ENCODE data around the gene FAM217A.

Gene FAM217A

DNA sequence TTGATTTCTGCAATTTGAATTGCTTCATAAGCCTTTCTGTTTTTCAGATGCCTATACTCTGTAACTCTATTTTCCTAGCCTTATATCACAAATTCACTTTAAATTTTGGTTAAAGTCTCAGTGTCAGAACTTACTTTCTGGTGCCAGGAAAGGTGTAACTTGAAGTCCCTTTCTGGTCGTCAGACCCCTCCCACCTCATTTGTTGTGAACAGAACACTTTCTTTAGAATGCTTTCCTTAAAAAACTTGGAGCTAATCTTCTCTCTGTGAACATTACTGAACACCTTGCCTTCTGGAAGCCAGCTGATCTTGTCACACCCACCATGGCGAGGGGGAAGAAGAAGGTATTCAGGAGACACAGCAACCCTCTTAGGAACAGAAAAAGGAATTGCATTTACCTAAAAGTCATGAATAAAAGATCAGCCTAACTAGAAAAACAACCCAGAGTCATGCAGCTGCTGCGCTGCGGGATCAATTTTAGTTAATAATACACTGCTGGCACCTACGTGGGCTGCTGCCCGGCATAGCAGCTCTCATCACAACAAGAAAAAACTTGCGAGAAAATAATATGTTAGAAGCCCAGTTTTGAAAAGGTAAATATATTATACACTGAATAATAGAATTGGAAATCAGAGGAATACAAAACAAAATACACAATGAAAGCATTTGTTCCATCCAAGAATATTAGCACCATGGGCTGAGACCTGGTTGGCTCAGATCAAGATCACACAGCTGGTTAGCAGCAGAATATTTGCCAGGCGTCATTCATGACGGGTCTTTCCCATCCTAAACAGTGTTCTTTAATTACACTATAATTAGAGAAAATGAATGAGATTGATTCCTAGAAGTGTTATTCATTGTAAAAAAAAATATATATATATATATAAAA lies 5.8 kb upstream of the FAM217A start:
- no peak for DNase-seq

DNA sequence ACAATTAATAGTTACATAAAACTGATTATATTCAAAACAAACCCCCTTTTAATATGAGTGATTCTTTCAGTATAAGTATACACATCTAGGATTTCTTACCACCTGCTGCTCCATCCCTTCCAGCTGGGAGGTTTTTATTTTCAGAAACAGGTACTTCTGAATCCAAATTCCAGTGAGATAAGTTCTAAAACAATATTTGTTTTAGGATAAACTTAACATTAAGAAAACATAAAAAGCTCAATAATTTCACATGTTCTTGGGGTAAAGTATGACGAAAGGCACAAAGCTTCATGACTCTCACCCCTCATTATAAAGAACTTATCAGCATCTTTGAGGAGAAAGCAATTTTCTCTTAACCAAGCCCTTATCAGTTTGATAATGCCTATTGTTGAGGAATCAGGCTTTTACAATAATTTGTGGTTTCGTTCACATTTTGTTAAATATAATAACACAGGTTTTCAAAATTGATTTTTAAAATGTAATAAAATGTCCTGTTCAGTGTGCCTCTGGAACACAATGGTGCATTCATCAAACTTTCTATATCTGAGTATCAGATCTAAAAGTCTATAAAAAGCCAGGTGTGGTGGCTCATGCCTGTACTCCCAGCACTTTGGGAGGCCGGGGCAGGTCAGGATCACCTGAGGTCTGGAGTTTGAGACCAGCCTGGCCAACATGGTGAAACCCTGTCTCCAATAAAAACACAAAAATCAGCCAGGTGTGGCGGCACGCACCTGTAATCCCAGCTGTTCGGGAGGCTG lies 4.3 kb downstream of the FAM217A start:
- no peak for DNase-seq

DNA sequence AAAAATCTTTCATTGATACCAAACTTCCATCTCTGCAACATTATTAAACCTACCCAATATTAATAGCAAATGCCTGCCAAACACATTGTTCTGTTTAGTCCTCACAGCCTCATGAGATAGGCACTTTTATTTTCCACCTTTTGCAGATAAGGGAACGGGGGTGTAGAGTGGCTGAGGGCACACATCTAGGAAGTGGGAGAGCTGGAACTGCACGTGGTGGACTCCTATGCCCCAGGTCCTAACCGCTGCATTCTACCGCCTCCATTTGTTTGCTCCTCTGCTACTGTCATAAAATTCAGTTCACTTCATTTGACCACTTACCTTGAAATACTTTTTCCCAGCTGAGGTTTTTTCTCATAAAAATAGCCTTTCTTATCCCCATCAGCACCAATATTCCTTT lies 7.6 kb downstream of the FAM217A start:
- no peak for DNase-seq

DNA sequence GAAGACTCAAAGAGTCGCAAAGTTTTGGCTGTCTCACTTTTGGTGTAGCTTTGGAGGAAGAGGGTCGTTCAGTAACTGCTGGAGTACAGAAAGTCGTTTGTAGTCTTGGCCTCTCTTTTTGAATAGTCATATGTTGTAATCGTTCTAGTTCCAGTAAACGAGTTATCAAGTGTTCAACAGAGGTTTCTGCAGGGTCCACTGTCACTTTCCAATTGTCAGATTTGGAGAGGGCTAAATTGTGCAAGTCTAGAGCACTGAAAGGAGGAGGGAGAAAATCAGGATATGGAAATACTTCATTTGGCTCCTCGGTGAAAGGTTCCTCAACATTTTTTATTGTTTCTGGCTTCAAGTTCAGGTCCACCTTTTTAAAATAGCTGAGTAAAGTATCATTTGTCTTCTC lies 9.7 kb downstream of the FAM217A start:
- no peak for DNase-seq

DNA sequence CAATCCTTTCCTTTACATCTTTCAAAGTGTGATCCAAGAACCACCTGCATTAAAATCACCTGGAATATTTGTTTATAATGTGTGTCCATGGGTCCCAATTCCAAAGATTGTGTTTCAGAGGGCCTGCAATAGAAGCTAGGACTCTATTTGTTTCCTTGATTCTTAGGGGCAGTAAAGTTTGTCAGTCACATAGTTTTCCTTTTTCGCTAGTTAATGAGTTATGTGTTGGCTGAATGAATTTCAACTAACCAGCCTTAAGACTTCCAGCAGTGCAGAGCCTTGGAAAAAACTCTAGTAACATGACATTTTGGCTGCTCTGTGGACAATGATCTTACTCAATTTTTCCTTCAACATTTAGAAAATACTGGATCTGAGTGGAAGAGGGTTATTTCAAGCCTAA lies 11.3 kb downstream of the FAM217A start:
- no peak for DNase-seq

DNA sequence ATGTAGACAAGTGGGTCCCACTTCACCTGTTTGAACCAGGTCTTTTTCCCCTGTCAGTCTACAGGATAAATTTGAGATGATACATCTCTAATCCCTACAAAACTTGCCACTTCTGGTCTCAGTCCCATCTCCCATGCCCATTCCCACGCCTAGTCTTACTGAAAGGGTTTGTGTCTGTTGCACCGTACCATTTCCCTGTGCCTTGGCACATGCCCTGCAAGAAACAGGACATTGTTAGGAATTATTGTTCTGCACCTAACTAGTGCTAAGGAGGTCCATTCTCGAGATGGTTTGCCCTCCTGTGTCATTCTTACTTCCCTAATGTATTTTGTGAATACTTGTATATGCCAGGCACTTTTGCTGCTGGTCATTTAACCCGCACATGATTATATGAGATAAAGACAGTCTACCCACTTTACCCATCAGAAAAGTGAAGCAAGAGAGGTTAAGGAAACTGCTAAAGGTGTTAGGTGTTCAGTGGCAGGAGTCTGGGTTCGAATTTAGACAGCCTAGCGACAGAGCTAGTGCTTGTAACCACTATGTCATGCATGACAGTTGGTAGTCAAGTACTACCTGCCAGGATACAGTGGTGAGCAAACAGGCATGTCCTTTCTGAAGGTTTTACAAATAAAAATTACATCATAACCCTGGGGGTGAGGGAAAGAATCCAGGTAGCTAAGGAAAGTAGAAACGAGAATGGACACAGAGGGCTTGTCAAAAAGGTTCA lies 12.7 kb downstream of the FAM217A start:
- no peak for DNase-seq

DNA sequence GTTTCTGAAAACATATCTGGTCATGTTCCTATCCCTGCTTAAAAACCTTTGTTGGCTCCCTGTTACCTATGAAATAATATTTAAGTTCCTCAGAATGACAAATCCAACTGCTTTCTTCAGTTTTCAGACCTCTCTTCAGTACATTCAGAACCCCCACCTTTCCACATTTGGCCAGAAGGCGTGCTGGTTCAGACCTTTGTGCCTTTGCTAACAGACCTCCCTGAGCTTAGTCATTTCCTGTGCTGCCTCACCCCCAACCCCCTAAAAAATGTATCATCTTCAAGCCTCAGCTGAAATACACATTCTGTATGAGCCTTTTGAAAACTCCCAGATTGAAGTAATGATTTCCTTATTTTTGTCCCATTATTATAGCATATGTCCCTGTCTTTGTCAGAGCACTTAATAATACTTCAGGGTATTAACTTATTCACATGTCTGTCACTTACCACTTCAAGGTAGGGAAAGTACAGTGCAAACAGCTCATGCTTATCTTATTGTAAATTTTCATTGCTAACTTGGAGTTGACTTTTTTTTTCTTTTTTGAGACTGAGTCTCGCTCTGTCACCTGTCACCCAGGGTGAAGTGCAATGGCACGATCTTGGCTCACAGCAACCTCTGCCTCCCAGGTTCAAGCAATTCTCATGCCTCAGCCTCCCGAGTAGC lies 19.7 kb downstream of the FAM217A start:
- DNase-seq, result no peak

DNA sequence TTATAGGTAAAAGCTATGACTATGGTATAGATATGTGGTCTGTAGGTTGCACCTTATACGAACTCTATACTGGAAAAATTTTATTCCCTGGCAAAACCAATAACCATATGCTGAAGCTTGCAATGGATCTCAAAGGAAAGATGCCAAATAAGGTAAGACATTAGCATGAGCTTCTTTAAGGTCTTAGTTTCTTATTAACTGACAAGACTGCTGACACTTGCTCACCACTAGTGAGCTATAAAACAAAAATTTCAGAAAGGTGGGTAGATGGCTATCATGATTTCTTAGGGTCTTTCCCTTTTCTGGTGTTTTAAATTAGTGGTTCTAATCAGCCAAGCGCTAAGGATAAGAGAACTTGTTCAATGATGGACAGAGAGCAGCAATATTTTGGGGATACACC lies 21.9 kb downstream of the FAM217A start:
- no peak for DNase-seq

DNA sequence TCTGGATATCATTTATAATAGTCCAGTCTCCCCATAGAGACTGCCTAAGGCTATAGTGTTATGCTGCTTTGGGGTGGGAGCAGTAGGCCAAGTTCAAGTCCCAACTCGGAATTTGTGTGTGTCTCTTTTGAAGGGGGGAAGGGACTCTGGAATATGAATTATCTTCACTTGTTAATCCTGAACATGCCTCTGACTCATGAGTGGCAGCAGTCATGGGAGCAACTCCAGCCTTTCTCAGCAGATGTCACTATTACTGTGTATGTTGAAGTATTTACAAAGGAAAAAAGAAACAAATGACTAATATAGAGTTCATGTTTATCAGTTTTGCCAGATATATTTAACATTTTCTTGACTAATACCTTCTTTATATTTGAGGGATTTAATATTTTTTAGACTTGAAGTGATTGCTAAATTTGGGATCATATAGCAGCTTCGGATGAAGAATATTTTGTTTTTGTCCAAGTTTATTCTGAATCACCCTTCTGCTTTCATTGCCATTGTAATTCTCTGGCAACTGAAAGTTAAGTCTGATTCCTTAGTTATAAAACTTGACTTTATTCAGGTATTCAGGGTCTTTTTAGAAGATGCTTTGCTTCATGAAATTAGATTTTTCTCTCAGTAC lies 23.4 kb downstream of the FAM217A start:
- DNase-seq, result no peak

DNA sequence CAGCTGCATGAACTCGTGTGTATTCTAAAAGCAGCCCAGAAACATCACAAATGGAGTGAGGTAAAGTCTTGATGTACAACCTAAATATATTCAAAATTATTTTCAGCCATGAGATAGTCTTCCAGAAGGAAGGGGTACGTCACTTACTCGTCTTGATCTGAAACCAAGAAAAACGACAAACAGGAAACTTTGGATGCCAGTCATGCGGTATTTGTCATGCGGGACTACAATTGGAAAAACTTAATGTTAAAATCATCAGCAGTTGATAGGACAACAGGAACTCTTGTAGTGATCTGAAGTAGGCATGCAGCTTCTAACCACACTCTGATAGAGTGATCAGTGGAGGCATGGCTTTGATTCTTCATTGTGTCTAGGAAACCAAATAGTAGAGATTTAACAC lies 29.7 kb downstream of the FAM217A start:
- no peak for DNase-seq

DNA sequence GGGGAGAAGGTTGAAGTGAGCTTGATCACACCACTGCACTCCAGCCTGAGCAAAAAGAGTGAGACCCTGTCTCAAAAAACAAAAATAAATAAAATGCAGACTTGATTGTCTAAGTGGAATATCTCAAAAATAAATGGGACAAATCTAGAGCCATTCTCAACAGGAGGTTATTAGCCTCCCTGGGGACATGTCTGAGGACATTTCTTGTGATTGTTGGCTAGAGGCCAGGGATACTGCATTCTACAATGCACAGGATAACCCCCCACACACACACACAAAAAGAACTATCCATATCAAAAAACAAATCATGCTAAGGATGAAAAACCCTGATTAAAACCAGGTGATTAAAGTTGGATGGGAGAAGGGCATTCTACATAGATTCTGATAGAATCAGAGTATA lies 37.5 kb downstream of the FAM217A start:
- no peak for DNase-seq

DNA sequence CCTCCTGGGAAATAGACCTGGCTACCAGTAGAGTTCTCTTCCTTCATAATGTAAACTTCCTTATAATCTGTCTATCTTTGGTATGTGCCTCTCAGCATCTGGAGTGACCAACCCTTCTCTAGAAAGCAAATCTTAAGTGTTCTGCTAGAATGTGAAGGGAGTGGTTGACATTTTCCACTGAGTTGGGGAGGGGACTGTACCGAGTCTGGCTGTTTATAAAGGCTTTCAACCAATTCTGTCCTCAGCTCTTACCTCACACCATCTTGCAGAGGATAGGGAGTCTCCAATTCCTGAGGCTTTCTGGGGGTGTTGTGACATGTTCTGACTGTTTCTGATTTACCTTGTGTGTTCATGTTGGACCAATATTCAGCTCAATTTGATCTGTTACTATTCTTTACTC lies 39.6 kb downstream of the FAM217A start:
- DNase-seq, result no peak

DNA sequence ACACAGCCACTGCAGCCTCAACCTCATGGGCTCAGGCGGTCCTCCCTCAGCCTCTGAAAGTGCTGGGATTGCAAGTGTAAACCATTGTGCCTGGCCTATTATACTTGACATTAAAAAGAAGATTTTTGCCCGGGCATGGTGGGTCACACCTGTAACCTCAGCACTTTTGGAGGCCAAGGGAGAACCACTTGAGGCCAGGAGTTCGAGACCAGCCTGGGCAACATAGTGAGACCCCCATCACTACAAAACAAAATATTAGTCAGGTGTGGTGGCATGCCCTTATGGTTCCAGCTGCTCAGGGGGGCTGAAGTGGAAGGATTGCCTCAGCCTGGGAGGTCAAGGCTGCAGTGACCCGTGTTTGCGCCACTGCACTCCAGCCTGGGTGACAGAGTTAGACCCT lies 42.4 kb downstream of the FAM217A start:
- DNase-seq, result no peak

DNA sequence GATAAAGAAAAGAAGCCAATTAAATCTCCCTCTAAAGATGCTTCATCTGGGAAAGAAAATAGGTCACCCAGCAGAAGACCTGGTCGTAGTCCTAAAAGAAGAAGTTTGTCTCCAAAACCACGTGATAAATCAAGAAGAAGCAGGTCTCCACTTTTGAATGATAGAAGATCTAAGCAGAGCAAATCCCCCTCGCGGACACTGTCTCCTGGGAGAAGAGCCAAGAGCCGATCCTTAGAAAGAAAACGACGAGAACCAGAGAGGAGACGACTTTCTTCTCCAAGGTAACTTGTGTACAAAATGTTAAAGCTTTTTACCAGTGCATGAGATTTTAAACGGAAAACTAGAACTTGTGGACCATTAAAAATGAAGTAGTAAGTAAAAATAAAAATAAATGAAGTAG lies 46.5 kb downstream of the FAM217A start:
- DNase-seq, result no peak

DNA sequence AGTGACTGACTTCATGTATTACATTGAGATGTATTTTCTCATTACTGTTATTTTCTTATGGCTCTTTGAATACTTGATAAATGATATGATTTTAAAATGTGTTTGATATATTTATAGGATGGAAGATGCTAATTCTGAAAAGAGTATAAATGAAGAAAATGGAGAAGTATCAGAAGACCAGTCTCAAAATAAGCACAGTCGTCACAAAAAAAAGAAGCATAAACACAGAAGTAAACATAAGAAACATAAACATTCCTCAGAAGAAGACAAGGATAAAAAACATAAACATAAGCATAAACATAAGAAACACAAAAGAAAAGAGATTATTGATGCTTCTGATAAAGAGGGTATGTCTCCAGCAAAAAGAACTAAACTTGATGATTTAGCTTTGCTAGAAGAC lies 47.5 kb downstream of the FAM217A start:
- DNase-seq, result no peak

DNA sequence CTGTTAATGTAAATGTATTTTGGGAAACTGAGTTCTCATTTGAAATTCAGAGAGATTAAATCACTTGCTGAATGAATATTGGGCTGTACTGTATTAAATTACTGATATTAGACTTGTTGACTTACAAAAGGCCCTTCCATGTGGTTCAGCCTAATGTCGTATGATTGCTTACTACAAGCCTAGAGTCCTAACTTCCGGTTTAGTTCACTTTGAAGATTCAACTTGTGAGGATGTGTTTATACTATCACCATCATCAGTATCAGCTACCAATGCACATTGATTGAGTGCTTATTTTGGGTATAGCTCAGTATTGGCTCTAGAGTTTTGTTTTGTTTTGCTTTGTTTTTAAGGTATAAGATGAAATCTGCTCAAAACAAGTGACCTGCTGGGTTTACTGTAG lies 48.3 kb downstream of the FAM217A start:
- DNase-seq, result no peak

DNA sequence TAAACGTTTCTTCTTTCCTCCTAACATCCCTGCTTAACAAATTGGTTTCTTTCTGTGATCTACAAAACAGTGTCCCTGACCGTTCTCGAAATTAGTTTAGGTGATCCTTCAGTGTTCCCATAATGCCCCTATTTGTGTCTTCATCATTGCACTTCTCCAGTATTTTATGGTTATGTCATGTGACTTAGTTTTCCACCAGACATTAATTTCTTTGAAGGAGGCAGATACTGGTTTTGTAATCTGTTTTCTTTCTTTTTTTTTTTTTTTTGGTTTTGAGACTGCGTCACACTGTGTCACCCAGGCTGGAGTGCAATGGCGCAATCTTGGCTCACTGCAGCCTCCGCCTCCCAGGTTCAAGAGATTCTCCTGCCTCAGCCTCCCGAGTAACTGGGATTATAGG lies 49.2 kb downstream of the FAM217A start:
- no peak for DNase-seq

DNA sequence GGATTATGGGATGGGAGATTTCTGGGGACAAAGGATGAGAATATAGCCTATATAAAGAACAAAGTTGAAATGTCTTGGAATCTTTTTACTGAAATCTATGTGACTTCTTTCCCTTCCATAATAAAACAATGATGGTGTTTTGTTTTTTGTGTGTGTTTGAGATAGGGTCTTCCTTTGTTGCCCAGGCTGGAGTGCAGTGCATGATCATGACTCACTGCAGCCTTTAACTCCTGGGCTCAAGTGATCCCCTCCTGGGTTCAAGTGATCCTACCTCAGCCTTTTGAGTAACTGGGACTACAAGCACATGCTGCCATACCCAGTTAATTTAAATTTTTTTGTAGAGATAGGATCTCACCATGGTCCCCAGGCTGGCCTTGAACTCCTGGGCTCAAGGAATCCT lies 50.9 kb downstream of the FAM217A start:
- DNase-seq, result no peak

DNA sequence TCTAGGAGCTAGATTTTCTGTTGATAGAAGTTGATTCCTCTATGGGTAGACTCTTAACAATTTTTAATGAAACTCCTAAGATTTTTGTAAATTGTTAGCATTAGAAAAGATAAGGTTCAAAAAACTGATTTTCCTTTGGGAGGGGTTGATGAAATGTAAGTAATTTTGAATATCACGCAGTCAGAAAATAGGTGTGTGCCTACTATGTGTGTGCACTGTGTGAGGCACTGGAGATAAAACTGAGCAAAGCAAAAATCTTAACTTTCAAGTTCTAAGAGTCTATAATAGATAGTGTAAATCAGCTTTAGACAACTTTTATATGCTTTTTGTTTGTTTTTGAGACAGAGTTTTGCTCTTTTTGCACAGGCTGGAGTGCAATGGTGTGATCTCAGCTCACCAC lies 53.3 kb downstream of the FAM217A start:
- no peak for DNase-seq

DNA sequence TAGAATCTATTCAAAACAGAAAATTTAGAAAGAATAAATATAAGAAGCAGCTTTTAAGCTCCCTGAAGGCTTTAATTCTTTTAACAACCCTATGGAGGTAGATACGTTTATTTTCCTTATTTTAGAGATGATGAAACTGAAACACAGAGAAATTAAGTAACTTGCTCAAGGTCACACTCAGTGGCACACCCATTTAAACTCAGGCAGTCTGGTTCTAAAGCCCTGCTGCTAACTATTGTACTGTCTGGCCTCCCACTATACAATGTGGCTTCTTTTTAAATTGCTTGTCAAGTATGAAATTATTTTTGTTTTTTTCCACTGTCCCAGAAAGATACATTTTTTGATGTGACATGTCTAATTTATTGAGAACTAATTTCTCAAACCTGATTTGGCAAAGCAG lies 55.7 kb downstream of the FAM217A start:
- DNase-seq, result no peak

DNA sequence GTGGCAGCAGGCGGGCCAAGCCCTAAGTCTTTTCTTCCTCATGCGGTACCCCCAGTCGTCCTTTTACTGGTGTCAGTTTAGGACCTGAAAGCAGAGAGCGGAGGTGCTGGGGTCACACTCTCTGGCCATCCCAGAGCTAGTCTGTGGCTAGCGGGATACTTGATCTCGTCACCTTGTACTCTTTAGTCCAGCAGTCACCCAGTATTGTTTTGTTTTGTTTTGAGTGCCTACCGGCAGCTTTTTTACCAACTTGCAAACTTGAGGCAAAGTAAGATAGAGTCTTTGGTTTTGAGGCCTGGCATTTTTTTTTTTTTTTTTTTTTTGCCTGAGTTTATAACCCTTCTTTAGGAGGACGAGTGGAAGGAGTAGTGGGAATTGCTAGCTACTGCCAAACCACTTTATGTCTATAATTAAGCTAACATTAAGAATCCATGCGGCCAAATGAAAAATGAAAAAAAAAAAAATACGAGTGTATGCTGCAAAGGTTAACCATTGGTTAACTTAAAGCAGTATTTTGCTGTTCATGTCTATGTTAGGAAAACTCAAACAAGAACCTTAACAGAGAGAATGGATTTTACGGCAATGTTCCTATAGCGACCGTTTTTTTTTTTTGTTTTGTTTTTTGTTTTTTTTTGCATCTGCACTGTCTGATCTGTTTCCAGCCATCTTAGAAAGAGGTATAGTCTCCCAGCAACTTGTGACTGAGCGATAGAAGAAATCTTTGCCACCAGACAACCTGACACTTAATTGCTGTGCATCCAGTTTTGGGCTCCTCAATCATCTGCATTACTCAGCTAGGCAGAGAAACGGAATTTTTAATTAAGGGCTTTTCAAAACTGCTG lies 56.9 kb downstream of the FAM217A start:
- no peak for DNase-seq

Data from NCI-H1930 (cell line).